HFF-Myc (cell line): Measurements from ENCODE around the gene FOXD3.
A peak's percentile ranks its signal among the peaks of the same experiment; 100 is the strongest.

Source experiments
- DNase-seq: peaks from one replicate; pipeline ENCODE4 v3.0.0-alpha.2; 2011; ENCODE audit warnings: low read depth; ENCODE audit errors: extremely low read depth
- H3K4me3 ChIP-seq: replicated peaks from 2 replicates; pipeline ENCODE4 v1.5.1; 2011; ENCODE audit warnings: low read depth, mild to moderate bottlenecking, control low read depth, low read length
- TF ChIP-seq, protein P1 (sequence below): IDR thresholded peaks from 2 replicates; pipeline ENCODE4 v1.5.1; 2012; ENCODE audit warnings: mild to moderate bottlenecking, low read depth, low read length, control low read depth; ENCODE audit errors: missing control alignments

FOXD3 gene

DNA sequence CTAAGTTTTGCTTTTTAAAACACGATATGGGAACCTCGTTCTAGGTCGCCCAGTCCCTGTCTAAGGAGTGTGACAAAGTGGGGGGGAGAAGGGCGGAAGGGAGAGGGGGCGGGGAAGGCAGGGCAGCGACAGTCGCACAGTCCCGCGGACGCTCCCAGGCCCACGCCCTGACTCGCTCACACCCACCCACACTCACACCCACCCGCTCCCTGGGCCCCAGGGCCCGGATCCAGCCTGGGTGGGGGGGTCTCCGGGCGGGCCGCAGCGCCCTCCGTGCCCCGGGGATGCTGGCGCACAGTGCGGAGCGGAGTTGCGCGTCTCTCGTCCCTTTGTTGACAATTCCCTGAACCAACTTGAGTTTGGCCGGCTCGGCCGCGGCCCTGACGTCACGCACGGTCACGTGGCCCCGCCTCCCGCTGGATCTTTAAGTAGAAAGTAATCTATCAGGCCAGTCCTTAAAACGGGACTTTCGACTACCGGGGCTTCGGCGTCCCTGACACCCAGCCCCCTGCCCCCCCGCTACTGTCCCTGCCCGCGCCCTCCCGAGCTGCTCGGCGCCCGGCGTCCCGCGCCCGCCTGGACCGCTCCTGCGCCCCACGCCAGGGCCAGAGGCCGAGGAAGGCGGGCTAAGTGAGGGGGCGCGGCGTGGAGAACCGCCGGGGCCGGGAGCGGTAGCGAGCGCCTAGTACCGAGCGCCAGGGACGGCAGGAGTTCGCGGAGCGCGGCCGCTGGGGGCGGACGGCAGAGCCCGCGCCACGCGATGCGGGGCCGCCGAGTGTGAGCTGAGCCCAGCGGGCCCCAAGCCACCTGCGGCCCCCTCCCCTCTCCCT, at the start of gene FOXD3:
FOXD3 (plus strand) TSS at position 454 of the 830 bp plus-strand sequence. CDS start 492 bp downstream, outside the sequence.
- no peak for DNase-seq
- H3K4me3 ChIP-seq, result peak within 1 kb of the TSS; percentile 39
- TF ChIP-seq, protein P1, sequence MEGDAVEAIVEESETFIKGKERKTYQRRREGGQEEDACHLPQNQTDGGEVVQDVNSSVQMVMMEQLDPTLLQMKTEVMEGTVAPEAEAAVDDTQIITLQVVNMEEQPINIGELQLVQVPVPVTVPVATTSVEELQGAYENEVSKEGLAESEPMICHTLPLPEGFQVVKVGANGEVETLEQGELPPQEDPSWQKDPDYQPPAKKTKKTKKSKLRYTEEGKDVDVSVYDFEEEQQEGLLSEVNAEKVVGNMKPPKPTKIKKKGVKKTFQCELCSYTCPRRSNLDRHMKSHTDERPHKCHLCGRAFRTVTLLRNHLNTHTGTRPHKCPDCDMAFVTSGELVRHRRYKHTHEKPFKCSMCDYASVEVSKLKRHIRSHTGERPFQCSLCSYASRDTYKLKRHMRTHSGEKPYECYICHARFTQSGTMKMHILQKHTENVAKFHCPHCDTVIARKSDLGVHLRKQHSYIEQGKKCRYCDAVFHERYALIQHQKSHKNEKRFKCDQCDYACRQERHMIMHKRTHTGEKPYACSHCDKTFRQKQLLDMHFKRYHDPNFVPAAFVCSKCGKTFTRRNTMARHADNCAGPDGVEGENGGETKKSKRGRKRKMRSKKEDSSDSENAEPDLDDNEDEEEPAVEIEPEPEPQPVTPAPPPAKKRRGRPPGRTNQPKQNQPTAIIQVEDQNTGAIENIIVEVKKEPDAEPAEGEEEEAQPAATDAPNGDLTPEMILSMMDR, result no peak

- DNase-seq, result no peak
- no peak overlapping the region for H3K4me3 ChIP-seq
- TF ChIP-seq, protein P1, result no peak
Observed at GRCh38 chr1:63272811-63273210, 49.6 kb upstream of the FOXD3 start.

DNA sequence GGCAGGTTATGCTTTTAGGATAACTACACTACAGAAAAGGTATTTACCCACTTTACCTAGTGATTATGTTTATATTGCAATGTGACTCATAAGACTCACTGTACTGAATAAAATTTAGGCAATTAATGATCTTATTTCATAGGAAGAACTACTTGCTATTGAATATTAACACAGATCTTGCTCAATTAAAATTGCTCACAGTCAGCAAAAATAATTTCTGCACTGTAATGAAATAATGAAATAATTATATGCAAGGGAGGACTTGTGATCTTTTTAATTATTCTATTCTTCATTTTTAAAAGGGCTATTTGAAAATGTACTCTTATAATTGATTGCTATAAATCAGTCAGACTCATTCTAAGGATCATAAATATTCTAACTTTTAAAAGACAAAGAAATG, 48.0 kb upstream of the FOXD3 start:
- DNase-seq, result no peak
- TF ChIP-seq, protein P1, result no peak
- H3K4me3 ChIP-seq, result no peak overlapping the region

DNA sequence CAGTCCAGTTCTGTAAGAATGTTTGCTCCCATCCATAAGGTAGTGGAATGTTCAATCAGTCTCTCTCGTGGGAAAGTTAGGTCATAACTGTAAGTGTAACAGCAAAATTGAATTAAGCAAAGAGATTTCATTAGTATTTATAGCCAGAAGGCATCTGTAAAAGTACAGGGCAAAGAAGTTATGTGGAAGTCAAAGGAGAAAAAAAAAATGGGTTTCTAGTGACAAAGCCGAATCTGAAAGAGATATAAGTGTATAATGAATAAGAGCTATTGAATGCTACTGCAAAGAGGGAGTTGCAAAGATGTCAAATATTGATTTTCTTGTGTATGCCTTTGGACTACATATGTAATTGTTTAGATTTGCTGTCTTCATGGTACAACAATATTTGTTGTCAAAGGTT, 47.4 kb upstream of the FOXD3 start:
- no peak overlapping the region for H3K4me3 ChIP-seq
- no peak for DNase-seq
- TF ChIP-seq, protein P1, result no peak

DNA sequence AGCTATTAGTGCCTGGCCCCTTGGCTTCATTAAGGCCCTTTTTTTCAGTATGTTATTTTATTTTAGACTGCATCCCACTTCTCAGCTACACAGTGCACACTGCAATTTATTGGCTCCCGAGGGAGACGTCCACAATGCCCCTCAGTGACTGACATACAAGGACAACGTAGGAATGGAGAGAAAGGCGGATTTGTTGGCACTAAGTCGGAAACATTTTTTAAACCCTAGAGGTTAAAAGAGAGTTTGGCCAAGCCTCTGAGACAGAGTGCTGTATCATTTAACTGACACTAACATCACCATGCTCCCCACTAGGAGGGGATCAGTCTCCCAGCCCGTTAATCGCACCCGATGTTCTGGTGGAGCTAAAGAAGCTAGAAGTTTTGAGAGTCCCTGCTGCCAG, 45.7 kb upstream of the FOXD3 start:
- no peak overlapping the region for H3K4me3 ChIP-seq
- TF ChIP-seq, protein P1, result no peak
- DNase-seq, result no peak

DNA sequence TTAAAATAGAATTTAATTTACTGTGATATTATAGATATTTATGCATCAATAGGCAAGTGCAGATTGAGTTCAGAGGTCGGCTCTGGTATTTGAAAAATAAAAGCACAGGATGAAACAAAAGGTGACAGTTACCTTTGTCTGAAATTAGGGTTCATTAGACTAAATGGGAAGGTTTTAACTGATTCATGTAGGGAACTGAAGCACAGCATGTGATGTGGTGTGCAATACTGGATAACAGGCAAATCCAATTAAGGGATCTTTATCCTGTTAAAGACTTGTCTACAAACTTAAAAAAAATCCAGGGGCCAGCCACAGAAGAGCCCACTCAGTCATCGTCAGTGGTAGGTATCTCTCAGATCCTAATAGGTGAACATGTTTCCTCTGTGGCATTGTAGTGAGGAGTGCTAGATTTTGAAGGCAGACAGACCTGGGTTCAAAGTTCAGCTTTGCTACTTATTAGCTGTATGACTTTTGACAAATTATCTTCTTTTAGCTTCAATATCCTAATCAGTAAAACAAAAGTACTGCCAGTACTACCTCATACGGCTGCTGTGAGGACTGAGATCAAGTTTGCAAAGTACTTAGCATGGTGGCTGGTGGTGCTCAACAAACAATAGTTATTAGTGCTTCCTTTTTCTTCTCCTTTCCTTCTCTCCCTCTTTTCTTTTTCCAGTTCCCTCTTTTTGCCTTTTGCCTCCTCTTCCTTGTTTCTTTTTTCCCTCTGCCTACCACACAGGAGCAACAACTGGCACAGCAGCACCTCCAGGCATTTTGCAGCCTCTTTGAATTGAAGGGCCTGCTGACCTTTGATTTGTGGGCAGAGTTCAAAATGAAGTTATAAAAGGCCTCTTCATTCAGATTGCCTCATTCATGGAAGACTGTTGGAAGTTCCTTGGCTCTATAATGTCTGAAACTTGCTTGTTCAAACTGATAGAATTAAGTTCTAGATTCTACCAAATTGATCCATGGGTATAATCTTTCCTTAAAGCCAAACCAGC, 44.9 kb upstream of the FOXD3 start:
- TF ChIP-seq, protein P1, result no peak
- DNase-seq, result no peak
- no peak overlapping the region for H3K4me3 ChIP-seq
